Measurements from ENCODE around the gene CAPN14. TPM values are rescaled to one million over a fixed set of nuclear protein-coding genes. Genes with fewer than 3 reads are reported as not detected.

Gene CAPN14
- total RNA-seq, 1 donor from 2014 or later = 0.27 TPM

DNA sequence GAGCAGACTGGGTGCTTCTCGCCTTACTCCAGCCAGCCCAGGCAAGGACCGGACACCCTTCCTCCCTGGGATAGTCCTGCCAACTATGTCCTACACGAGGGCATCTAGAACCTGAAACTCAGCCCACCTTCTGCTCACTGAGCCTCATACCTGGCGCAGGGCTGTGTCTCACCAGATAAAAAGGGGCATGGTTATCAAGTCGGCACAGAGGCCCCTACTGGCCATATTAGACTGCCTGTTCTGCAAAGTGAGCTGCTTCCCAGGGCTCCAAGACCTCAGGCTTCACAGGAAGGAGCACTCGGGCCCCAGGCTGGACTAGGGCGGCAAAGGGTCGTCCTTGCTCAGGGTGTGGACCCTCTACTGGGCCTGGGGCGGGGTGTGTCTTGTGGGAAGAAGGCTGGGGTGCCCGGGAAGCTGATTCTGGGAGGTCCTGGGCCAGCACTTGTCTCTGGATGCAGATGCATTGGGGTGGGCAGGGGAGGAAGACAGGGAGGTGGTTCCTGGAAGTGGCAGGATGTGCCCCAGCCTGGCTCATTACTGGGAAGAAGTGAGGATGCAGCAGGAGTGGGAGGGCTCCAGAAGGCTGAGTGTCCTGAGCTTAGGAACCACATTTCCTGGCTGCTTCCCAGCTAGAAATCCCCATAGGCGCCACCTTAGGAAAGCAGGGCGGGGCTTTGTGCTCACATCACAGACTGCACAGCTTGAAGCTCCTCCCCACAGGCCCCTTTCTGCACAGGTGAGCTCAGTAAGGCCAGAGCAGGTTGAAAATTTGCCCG is 36.2 kb upstream of the CAPN14 start:
- H3K27me3 Mint-ChIP-seq (ENCODE audit: low read depth) = no peaks in the 10 kb centered on the region
- H3K4me1 Mint-ChIP-seq (ENCODE audit: low read depth) = no peaks in the 10 kb centered on the region
- no peak for DNase-seq (ENCODE audit: low spot score)
- no peak overlapping the region for H3K4me3 Mint-ChIP-seq (ENCODE audit: low read depth)
- H3K36me3 Mint-ChIP-seq (ENCODE audit: low read depth) = no peaks in the 10 kb centered on the region
- H3K9me3 Mint-ChIP-seq = no peaks in the 10 kb centered on the region
- intact Hi-C loops (cut with micrococcal nuclease) = no loop called here
- no peak overlapping the region for H3K27ac Mint-ChIP-seq

DNA sequence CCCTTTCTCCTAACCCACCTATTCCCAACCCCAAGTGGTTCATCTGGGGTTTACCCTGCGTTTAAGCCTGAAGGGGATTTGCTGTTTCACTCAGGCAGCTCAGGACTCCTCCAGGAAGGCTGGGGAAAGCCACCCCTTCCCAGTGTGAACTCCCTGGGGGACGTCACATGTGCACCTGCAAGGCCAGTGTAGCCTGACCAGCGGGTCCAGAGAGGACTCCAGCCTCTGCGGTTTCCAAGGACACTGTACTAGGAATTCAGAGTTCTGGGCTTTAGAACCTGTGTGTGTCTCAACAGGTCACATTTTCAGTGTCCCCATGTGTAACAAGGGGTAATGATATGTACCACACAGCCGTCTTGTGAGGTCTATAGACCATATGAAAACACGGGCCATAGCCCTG is 34.5 kb upstream of the CAPN14 start:
- Mint-ChIP-seq H3K9me3 (no peaks in the 10 kb centered on the region), H3K4me3 (ENCODE audit: low read depth) (no peak overlapping the region), H3K27me3 (ENCODE audit: low read depth) (no peaks in the 10 kb centered on the region), H3K4me1 (ENCODE audit: low read depth) (no peaks in the 10 kb centered on the region), H3K27ac (no peak overlapping the region), H3K36me3 (ENCODE audit: low read depth) (no peaks in the 10 kb centered on the region)
- no peak for DNase-seq (ENCODE audit: low spot score)
- intact Hi-C loops (cut with micrococcal nuclease) = no loop called here

DNA sequence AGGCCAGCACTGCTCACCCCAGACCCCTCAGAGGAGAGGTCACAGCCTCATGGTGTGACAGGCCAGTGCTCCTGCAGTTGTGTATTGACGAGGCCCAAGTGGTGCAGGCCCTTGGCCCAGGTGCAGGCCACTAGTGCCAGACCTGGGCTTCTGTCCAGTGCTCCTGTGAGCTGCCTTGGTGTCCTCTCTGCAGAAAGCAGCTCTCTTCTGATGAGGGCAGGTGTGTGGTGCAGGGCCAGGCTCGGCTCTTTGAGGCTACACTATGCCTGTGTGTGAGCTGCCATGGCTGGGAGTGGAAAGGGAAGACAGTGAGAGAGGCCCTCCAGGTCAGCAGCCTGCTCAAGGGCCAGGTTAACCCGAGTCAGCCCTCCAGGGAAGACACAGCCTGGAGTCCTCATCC is 33.7 kb upstream of the CAPN14 start:
- H3K4me3 Mint-ChIP-seq (ENCODE audit: low read depth) = no peak overlapping the region
- H3K4me1 Mint-ChIP-seq (ENCODE audit: low read depth) = no peaks in the 10 kb centered on the region

DNA sequence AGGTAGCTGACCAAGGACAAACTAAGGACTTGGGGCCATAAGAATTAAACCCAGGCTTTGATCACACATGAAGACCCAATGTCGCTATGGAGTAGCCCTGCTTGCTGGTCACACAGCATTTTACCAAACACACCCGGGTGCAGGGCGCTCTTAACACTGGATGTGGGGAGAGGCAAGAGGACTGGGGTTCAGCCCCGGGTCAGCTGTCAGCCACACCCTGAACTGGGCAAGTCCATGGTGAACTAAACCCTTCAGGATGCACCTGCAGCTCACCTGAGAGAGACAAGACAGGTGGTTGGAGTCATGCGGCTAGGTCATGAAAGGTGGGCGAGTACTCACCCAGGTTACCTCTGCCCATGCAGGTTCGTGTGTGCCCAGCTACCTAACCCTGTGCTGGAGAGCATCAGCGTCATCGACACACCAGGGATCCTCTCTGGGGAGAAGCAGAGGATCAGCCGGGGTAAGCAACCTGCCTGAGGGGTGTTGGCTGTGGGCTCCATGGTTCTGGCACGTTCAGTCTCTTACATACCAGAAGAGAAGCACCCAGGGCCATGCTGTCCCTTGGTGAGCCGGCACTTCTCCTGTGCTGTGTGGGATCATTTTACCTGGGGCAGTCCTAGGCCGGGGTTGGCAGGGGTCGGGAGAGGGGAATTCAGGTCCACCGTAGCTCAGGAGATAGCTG is 31.8 kb upstream of the CAPN14 start:
- intact Hi-C loops (cut with micrococcal nuclease) = no loop called here
- DNase-seq (ENCODE audit: low spot score) = no peak
- no peaks in the 10 kb centered on the region for H3K4me1 Mint-ChIP-seq (ENCODE audit: low read depth)
- no peak overlapping the region for H3K4me3 Mint-ChIP-seq (ENCODE audit: low read depth)
- H3K27me3 Mint-ChIP-seq (ENCODE audit: low read depth) = no peaks in the 10 kb centered on the region
- H3K27ac Mint-ChIP-seq = no peak overlapping the region
- no peaks in the 10 kb centered on the region for H3K9me3 Mint-ChIP-seq
- no peaks in the 10 kb centered on the region for H3K36me3 Mint-ChIP-seq (ENCODE audit: low read depth)

More for the DNA sequence above, 33.7 kb upstream of the CAPN14 start:
- H3K27ac Mint-ChIP-seq = no peak overlapping the region
- intact Hi-C loops (cut with micrococcal nuclease) = no loop called here
- DNase-seq (ENCODE audit: low spot score) = no peak
- no peaks in the 10 kb centered on the region for H3K9me3 Mint-ChIP-seq
- H3K27me3 Mint-ChIP-seq (ENCODE audit: low read depth) = no peaks in the 10 kb centered on the region
- H3K36me3 Mint-ChIP-seq (ENCODE audit: low read depth) = no peaks in the 10 kb centered on the region

DNA sequence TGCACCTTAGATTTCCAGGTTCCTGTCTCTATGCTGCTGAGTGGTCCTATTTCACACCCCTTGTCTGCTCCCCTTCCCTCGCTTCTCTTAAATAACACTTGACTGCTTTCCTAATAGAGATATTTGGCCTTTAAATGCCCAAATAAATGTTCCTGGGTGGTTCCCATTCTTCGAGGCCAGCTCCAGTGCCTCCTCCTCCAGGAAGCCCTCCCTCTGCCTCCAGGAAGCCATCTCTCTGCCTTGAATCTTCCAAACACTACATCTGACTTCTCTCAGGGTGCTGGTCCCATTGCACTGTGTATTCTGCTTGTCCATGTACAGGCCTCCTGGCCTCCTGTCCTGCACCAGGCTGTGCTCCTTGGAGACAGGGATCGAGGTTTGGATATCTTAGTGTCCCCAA is 30.8 kb upstream of the CAPN14 start:
- Mint-ChIP-seq H3K27me3 (ENCODE audit: low read depth) (no peaks in the 10 kb centered on the region), H3K4me1 (ENCODE audit: low read depth) (no peaks in the 10 kb centered on the region), H3K9me3 (no peaks in the 10 kb centered on the region), H3K36me3 (ENCODE audit: low read depth) (no peaks in the 10 kb centered on the region), H3K4me3 (ENCODE audit: low read depth) (no peak overlapping the region), H3K27ac (no peak overlapping the region)
- DNase-seq (ENCODE audit: low spot score) = no peak
- intact Hi-C loops (cut with micrococcal nuclease) = no loop called here

DNA sequence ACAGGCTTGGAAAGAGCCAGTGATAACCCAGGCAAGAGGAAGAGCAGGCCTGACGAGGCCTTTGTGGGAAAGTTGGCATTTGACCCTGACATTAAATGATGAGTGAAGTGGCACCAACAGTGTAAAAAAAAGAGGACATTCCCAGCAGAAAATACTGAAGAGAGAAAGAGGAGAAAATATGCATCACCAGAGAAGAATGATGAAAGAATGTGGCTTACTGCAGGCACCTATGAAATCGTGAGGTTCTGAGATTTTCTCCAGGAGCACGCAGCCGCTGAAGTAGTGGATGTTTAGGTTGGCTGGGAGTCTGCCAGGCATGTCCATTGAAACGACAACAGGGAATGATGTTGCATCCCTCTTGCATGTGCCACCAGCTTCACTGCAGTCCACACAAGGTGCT is 30.4 kb upstream of the CAPN14 start:
- H3K4me3 Mint-ChIP-seq (ENCODE audit: low read depth) = no peak overlapping the region
- intact Hi-C loops (cut with micrococcal nuclease) = no loop called here
- DNase-seq (ENCODE audit: low spot score) = no peak
- no peaks in the 10 kb centered on the region for H3K4me1 Mint-ChIP-seq (ENCODE audit: low read depth)
- no peaks in the 10 kb centered on the region for H3K36me3 Mint-ChIP-seq (ENCODE audit: low read depth)
- no peaks in the 10 kb centered on the region for H3K27me3 Mint-ChIP-seq (ENCODE audit: low read depth)
- H3K27ac Mint-ChIP-seq = no peak overlapping the region
- H3K9me3 Mint-ChIP-seq = no peaks in the 10 kb centered on the region

DNA sequence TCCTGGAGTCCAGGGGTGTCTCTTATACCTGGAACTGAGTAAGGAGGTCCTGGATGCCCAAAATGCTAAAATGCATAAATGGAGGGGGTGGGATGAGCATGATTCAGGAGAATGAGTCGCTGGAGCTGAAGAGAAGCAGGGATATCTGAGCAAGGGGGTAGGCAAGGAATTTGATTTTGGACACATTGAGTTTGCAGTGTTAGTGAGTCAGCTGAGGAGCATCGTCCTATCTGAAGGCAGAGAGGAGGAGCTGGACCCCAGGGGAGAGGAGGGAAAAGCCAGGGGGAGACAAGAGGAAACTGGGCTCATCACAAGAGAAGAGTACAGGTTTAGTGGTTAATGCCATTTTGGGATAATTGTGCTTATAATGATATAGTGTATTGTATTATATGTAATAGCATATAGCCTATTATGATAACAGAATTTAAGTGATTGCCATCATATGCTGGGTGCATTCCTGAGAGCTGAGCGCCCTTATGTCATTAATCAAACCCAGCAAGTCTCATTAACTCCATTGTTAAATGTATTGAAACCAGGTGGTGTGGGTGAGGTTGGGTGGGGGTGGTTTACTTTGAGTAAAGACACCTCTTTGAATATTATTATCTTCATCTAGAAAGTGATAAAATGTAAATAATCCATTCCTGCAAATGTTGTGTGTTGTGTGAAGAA is 29.0 kb upstream of the CAPN14 start:
- no peak overlapping the region for H3K27ac Mint-ChIP-seq
- no peaks in the 10 kb centered on the region for H3K36me3 Mint-ChIP-seq (ENCODE audit: low read depth)
- no peaks in the 10 kb centered on the region for H3K9me3 Mint-ChIP-seq
- H3K4me3 Mint-ChIP-seq (ENCODE audit: low read depth) = no peak overlapping the region
- H3K4me1 Mint-ChIP-seq (ENCODE audit: low read depth) = no peaks in the 10 kb centered on the region
- H3K27me3 Mint-ChIP-seq (ENCODE audit: low read depth) = no peaks in the 10 kb centered on the region
- no peak for DNase-seq (ENCODE audit: low spot score)
- intact Hi-C loops (cut with micrococcal nuclease) = no loop called here

DNA sequence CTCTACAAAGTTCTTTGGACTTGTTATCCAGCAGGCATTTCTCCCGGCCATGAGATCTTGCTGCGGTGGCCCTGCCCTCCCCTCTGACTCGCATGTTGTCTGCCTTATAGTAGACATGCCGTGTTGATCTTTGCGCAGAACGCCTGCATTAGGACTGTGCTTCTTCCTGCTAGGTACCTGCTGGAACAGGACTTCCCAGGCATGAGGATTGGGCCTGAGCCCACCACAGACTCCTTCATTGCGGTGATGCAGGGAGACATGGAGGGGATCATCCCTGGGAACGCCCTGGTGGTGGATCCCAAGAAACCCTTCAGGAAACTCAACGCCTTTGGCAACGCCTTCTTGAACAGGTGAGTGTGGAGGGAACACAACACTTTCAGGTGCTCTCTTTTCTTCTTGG is 26.8 kb upstream of the CAPN14 start:
- intact Hi-C loops (cut with micrococcal nuclease) = no loop called here
- Mint-ChIP-seq H3K27me3 (ENCODE audit: low read depth) (no peaks in the 10 kb centered on the region), H3K4me3 (ENCODE audit: low read depth) (no peak overlapping the region), H3K9me3 (no peaks in the 10 kb centered on the region), H3K36me3 (ENCODE audit: low read depth) (no peaks in the 10 kb centered on the region), H3K4me1 (ENCODE audit: low read depth) (no peaks in the 10 kb centered on the region), H3K27ac (no peak overlapping the region)
- DNase-seq (ENCODE audit: low spot score) = no peak

DNA sequence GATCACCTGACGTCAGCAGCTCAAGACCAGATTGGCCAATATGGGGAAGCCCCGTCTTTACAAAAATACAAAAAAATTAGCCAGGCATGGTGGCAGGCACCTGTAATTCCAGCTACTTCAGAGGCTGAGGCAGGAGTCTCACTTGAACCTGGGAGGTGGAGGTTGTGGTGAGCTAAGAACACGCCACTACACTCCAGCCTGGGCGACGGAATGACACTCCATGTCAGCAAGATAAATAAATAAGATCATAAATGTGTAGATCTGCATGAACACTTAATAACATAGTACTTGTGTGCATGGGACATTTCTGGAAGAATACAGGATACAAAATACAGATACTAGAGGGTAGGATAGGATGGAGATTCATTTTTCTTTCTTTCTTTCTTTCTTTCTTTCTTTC is 25.7 kb upstream of the CAPN14 start:
- Mint-ChIP-seq H3K9me3 (no peaks in the 10 kb centered on the region), H3K27me3 (ENCODE audit: low read depth) (no peaks in the 10 kb centered on the region), H3K36me3 (ENCODE audit: low read depth) (no peaks in the 10 kb centered on the region), H3K4me3 (ENCODE audit: low read depth) (no peak overlapping the region), H3K4me1 (ENCODE audit: low read depth) (no peaks in the 10 kb centered on the region), H3K27ac (no peak overlapping the region)
- DNase-seq (ENCODE audit: low spot score) = no peak
- intact Hi-C loops (cut with micrococcal nuclease) = no loop called here

DNA sequence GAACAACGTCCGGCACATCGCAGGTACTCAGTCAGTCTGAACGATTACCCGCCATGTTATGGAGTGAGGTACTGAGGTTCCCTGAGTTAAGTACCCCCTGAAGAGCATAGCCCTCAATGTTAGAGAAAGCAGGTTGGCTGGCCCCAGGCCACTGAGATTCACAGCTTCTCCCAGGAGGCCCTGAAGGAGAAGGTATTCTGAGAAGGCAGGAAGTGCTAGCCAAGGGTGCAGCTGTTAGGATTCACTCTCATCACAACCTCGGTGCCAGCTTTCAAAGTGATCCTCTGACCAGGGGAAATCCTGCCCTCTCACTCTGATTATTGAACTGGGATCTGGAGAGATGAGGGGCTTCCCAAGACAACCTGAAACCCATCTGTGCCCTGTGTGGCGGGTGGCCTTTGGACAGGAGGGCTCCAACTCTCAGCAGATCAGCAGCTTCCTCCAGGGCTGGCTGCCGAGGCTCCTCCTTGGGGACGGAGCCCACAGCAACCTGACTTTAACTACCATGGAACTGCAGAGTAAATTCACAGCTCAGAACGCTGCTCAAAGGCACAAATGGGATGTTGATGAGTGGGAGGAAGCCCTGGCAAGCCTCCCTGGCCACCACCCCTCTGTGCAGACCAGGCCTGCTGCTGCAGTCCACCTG is 24.4 kb upstream of the CAPN14 start:
- H3K4me1 Mint-ChIP-seq (ENCODE audit: low read depth) = no peaks in the 10 kb centered on the region
- DNase-seq (ENCODE audit: low spot score) = no peak
- H3K27me3 Mint-ChIP-seq (ENCODE audit: low read depth) = no peaks in the 10 kb centered on the region
- no peak overlapping the region for H3K27ac Mint-ChIP-seq
- intact Hi-C loops (cut with micrococcal nuclease) = no loop called here
- H3K9me3 Mint-ChIP-seq = no peaks in the 10 kb centered on the region
- H3K4me3 Mint-ChIP-seq (ENCODE audit: low read depth) = no peak overlapping the region
- H3K36me3 Mint-ChIP-seq (ENCODE audit: low read depth) = no peaks in the 10 kb centered on the region

DNA sequence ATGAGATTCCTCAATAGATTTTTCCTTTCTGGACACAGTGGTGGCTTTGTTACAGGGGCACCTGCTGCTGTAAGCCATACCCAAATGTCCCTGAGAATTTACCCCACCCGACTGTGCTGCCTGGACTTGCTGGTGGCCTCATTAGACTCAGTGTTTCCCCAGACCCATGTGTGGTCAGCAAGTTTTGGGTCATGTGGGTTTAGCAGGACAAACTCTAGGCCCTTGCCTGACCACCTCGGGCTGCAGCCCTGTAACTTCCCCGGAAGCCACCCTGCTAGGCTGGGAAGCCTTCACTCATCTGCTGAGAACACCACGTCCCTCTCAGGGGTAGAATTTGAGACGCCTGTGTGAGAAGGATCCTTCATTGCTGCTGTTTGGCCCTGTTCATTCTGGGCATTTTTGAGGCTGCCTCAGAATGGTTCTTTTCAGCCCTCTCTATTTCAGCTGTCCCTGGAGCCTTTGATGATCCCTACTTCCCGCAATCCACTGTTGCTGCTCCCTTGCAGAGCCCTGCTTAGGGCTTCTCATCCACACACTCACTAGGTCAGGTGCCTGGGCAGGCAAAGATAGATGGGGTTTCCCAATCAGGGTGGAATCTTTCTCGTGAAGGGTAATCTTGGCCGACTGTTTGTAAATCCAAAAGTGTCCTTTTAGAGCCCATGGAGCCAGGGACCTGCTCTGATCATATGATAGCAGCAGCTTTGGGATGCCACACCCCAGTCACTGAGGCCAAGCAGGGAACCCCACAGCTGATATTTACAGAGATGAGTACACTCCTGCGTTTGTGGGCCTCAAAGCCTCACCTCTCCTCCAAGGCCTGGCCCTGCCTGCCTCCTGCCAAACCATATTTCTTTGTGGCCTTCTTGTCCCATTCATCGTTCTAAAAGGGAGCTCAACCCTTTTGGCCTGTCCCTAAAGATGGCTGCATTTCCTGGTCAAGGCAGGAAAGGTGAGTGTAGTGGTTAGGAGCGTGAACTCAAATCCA is 23.4 kb upstream of the CAPN14 start:
- no peak overlapping the region for H3K4me3 Mint-ChIP-seq (ENCODE audit: low read depth)
- no peaks in the 10 kb centered on the region for H3K27me3 Mint-ChIP-seq (ENCODE audit: low read depth)
- no peaks in the 10 kb centered on the region for H3K36me3 Mint-ChIP-seq (ENCODE audit: low read depth)

DNA sequence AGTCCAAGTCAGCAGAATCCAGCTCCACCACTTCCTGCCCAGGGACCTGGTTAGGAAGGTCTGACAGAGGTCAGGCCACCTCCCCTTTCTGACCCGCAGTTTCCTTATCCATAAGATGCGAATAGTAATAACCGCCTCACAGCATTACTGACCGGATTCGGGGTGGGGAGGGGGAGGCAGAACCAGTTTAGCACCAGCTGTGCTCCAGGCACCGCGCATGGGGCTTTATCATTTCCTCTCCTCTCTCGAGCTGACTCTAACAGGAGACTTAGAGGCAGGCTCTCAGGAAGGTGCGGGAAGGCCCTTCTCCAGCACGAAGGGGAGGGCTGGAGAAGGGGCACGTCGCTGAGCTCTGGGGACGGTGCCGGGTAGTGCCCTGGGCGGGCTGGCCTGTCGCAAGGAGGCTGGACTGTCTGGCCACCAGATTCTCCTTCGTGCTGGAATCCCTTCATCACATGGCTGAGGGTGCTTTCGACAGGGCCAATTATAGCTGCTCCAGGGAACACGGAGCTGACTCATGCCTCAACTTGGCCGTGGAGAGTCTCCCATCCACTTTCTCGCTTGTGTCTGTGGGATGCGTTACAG is 22.4 kb upstream of the CAPN14 start:
- Mint-ChIP-seq H3K27ac (no peak overlapping the region), H3K4me3 (ENCODE audit: low read depth) (no peak overlapping the region), H3K4me1 (ENCODE audit: low read depth) (no peaks in the 10 kb centered on the region), H3K36me3 (ENCODE audit: low read depth) (no peaks in the 10 kb centered on the region), H3K27me3 (ENCODE audit: low read depth) (no peaks in the 10 kb centered on the region), H3K9me3 (no peaks in the 10 kb centered on the region)
- no peak for DNase-seq (ENCODE audit: low spot score)
- intact Hi-C loops (cut with micrococcal nuclease) = no loop called here

More for the DNA sequence above, 23.4 kb upstream of the CAPN14 start:
- H3K27ac Mint-ChIP-seq = no peak overlapping the region
- no peak for DNase-seq (ENCODE audit: low spot score)
- no peaks in the 10 kb centered on the region for H3K9me3 Mint-ChIP-seq
- intact Hi-C loops (cut with micrococcal nuclease) = no loop called here
- H3K4me1 Mint-ChIP-seq (ENCODE audit: low read depth) = no peaks in the 10 kb centered on the region
